NCI-H510A treated with DMSO at 0.1 percent for 48 hours (cell line): ENCODE data around the gene DNAL4.

Experiments
- DNase-seq: peaks from one replicate; lab custom pipeline; 2025; lab: John Stamatoyannopoulos, UW

Gene DNAL4

GRCh38 chr22:38793721-38794466 lies at the start of gene DNAL4:
Gene DNAL4 (minus strand): TSS chr22:38794143. CDS start chr22:38782731, 11,412 bp downstream.
- DNase-seq = peak; percentile 93

- DNase-seq = peak; percentile 29
These were observed 49.3 kb upstream of the DNAL4 start for GRCh38 chr22:38843201-38843656.

- DNase-seq = no peak
These were observed 48.7 kb upstream of the DNAL4 start for GRCh38 chr22:38842512-38843200.

- DNase-seq = no peak
These were observed 47.7 kb upstream of the DNAL4 start for GRCh38 chr22:38841635-38842034.

GRCh38 chr22:38841211-38841610 lies 47.3 kb upstream of the DNAL4 start:
- no peak for DNase-seq

- DNase-seq = no peak
These were observed 46.2 kb upstream of the DNAL4 start for GRCh38 chr22:38840129-38840528.

GRCh38 chr22:38839686-38840085 lies 45.7 kb upstream of the DNAL4 start:
- DNase-seq = no peak

GRCh38 chr22:38837414-38837928 lies 43.5 kb upstream of the DNAL4 start:
- DNase-seq = no peak

GRCh38 chr22:38835888-38836301 lies 42.0 kb upstream of the DNAL4 start:
- no peak for DNase-seq

- DNase-seq = no peak
These were observed 41.0 kb upstream of the DNAL4 start for GRCh38 chr22:38834991-38835390.

GRCh38 chr22:38834215-38834953 lies 40.4 kb upstream of the DNAL4 start:
- no peak for DNase-seq

- DNase-seq = no peak
These were observed 39.1 kb upstream of the DNAL4 start for GRCh38 chr22:38833061-38833460.

GRCh38 chr22:38832005-38832978 lies 38.3 kb upstream of the DNAL4 start:
- no peak for DNase-seq

GRCh38 chr22:38831166-38831945 lies 37.4 kb upstream of the DNAL4 start:
- no peak for DNase-seq

GRCh38 chr22:38830845-38831108 lies 36.8 kb upstream of the DNAL4 start:
- DNase-seq = no peak

GRCh38 chr22:38830026-38830844 lies 36.3 kb upstream of the DNAL4 start:
- DNase-seq = no peak

- DNase-seq = no peak
These were observed 35.5 kb upstream of the DNAL4 start for GRCh38 chr22:38829485-38829884.

GRCh38 chr22:38828616-38829205 lies 34.8 kb upstream of the DNAL4 start:
- DNase-seq = no peak

GRCh38 chr22:38828191-38828590 lies 34.2 kb upstream of the DNAL4 start:
- DNase-seq = no peak
